OCI-LY7 (cell line): ENCODE measurements around the gene PARP2.

Source experiments
- EZH2phosphoT487 ChIP-seq: fragments of 200-600 bp; sonication (generic); IDR thresholded peaks from 2 replicates; pipeline ENCODE4 v1.6.1; 2018; ENCODE audit warnings: low read depth, borderline replicate concordance, mild to moderate bottlenecking, mixed run types, antibody characterized with exemption, low read length, moderate library complexity, mixed read lengths
- TF ChIP-seq, protein P1 (sequence below): fragments of 200-600 bp; sonication (generic); conservative IDR thresholded peaks from 2 replicates; pipeline ENCODE4 v1.5.1; 2014; ENCODE audit warnings: mild to moderate bottlenecking, antibody characterized with exemption, low read length, moderate library complexity, mixed read lengths

DNA sequence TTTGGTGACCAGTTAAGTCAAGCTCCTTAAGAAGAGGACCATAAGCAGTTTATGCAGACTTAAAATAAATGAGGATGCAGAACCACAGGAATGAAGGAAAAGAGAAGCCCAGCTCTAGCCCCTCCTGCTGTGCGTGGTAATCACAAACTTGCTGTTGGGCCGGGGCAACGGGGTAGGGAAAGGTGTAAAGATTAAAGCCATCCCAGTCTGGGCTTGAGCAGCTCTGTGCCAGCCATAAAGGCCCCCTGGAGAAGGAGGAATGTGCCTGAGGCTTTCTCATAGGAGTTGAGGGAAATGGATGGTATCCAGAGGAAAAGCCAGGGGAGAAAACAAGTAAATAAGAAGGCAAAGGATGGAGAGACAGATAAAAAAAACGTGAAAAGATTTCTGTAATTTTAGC lies 44.7 kb downstream of the PARP2 start:
- TF ChIP-seq, protein P1, sequence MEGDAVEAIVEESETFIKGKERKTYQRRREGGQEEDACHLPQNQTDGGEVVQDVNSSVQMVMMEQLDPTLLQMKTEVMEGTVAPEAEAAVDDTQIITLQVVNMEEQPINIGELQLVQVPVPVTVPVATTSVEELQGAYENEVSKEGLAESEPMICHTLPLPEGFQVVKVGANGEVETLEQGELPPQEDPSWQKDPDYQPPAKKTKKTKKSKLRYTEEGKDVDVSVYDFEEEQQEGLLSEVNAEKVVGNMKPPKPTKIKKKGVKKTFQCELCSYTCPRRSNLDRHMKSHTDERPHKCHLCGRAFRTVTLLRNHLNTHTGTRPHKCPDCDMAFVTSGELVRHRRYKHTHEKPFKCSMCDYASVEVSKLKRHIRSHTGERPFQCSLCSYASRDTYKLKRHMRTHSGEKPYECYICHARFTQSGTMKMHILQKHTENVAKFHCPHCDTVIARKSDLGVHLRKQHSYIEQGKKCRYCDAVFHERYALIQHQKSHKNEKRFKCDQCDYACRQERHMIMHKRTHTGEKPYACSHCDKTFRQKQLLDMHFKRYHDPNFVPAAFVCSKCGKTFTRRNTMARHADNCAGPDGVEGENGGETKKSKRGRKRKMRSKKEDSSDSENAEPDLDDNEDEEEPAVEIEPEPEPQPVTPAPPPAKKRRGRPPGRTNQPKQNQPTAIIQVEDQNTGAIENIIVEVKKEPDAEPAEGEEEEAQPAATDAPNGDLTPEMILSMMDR: no peak
- no peak for TF ChIP-seq EZH2phosphoT487
